H1 (cell line): Measurements from ENCODE around the gene GABRG3. TPM values are rescaled to one million over a fixed set of nuclear protein-coding genes. Genes with fewer than 3 reads are reported as not detected.

Experiments used
- CTCF ChIA-PET: fragments of 300-600 bp; sonication (Branson Sonifier 250); formaldehyde crosslinking; loops from one replicate; lab custom pipeline; 2021; ENCODE audit not compliant: partially characterized antibody; lab: Charles Lee
- POLR2A ChIA-PET: fragments of 300-600 bp; sonication (Branson Sonifier 250); formaldehyde crosslinking; loops from one replicate; lab custom pipeline; 2021; ENCODE audit warnings: inconsistent platforms; ENCODE audit not compliant: partially characterized antibody; lab: Charles Lee
- DNase-seq, 2 experiments: peaks; one replicate each; pipeline versions ENCODE4 v3.0.0 to v3.0.0-alpha.2; 2010 to 2022; ENCODE audit warnings: low spot score in 2 of 2, low read depth in 1 of 2, mixed read lengths in 1 of 2
- FAIRE-seq: peaks from 2 replicates; lab custom pipeline; 2011; peaks lifted over from hg19 to GRCh38; lab: Jason Lieb, UNC
- H2AFZ ChIP-seq: 2 replicates; pipeline ENCODE4 v1.8.1; 2012; ENCODE audit warnings: low read length, inconsistent platforms
- H2AK5ac ChIP-seq: 2 replicates; pipeline ENCODE4 v1.6.1; 2013; ENCODE audit warnings: low read depth, low read length
- H2BK120ac ChIP-seq: replicated peaks from 2 replicates; pipeline ENCODE3; 2013; ENCODE audit warnings: low read depth, low read length, inconsistent platforms
- H2BK12ac ChIP-seq: 2 replicates; pipeline ENCODE4 v1.6.1; 2013; ENCODE audit warnings: low read depth, low read length
- H2BK15ac ChIP-seq: 2 replicates; pipeline ENCODE4 v1.6.1; 2013; ENCODE audit warnings: low read length
- H2BK20ac ChIP-seq: 2 replicates; pipeline ENCODE4 v1.6.1; 2013; ENCODE audit warnings: low read length
- H2BK5ac ChIP-seq: 2 replicates; pipeline ENCODE4 v1.6.1; 2013; ENCODE audit warnings: low read depth, low read length
- H3K14ac ChIP-seq: 2 replicates; pipeline ENCODE4 v1.6.1; 2013; ENCODE audit warnings: inconsistent platforms; ENCODE audit not compliant: insufficient read length
- H3K18ac ChIP-seq: 2 replicates; pipeline ENCODE4 v1.6.1; 2013; ENCODE audit warnings: low read length; ENCODE audit errors: extremely low read depth
- H3K23ac ChIP-seq: 2 replicates; pipeline ENCODE4 v1.6.1; 2013; ENCODE audit warnings: inconsistent platforms; ENCODE audit not compliant: insufficient read length
- H3K23me2 ChIP-seq: 2 replicates; pipeline ENCODE4 v1.6.1; 2013; ENCODE audit warnings: low read depth, low read length
- H3K27ac ChIP-seq: 2 replicates; pipeline ENCODE4 v1.6.1; 2011; ENCODE audit warnings: low read depth, low read length, inconsistent platforms
- H3K27me3 ChIP-seq, 4 experiments: replicated peaks in 1 of 4; 1 replicate in 1 of 4; 2 replicates in 3 of 4; pipeline versions ENCODE4 v1.6.1 to v1.8.1; 2011 to 2013; ENCODE audit warnings: low read length in 3 of 4, mild to moderate bottlenecking in 3 of 4, inconsistent platforms in 2 of 4, mixed read lengths in 2 of 4, moderate library complexity in 1 of 4; ENCODE audit not compliant: control insufficient read depth in 3 of 4, insufficient read depth in 3 of 4; ENCODE audit errors: extremely low read depth in 1 of 4
- H3K36me3 ChIP-seq, 4 experiments: 2 replicates each; pipeline versions ENCODE4 v1.6.1 to v1.8.1; 2011 to 2013; ENCODE audit warnings: mild to moderate bottlenecking in 4 of 4, low read length in 3 of 4, moderate library complexity in 2 of 4, control low read depth in 1 of 4, inconsistent platforms in 1 of 4; ENCODE audit not compliant: insufficient read depth in 4 of 4, control insufficient read depth in 2 of 4
- H3K4ac ChIP-seq: replicated peaks from 2 replicates; pipeline ENCODE3; 2013; ENCODE audit warnings: low read length, low read depth, mixed read lengths, inconsistent platforms; ENCODE audit not compliant: insufficient read length
- H3K4me1 ChIP-seq, 4 experiments: replicated peaks in 1 of 4; 1 replicate in 1 of 4; 2 replicates in 3 of 4; pipeline versions ENCODE4 v1.6.1 to v1.8.1; 2011 to 2013; ENCODE audit warnings: low read length in 3 of 4, inconsistent platforms in 2 of 4, mixed read lengths in 1 of 4; ENCODE audit not compliant: insufficient read depth in 4 of 4, control insufficient read depth in 3 of 4
- H3K4me2 ChIP-seq, 2 experiments: 2 replicates each; pipeline versions ENCODE4 v1.6.1 to v1.8.1; 2011 to 2013; ENCODE audit warnings: low read depth in 2 of 2, low read length in 2 of 2, control low read depth in 1 of 2, inconsistent platforms in 1 of 2, mild to moderate bottlenecking in 1 of 2; ENCODE audit not compliant: insufficient read depth in 1 of 2
- H3K4me3 ChIP-seq, 4 experiments: fragments of 200-600, 300-600 bp in 1 of 4; sonication (generic), shearing (Covaris generic), sonication (Bioruptor Twin) in 1 of 4; 2 replicates each; pipeline versions ENCODE4 v1.5.1 to v1.8.1; 2011 to 2016; ENCODE audit warnings: low read length in 4 of 4, low read depth in 3 of 4, control low read depth in 2 of 4, inconsistent platforms in 2 of 4, mild to moderate bottlenecking in 2 of 4, mixed read lengths in 1 of 4, moderate library complexity in 1 of 4; ENCODE audit not compliant: insufficient read depth in 2 of 4; ENCODE audit errors: extremely low read depth in 1 of 4
- H3K56ac ChIP-seq: replicated peaks from 2 replicates; pipeline ENCODE3; 2013; ENCODE audit warnings: low read depth, mild to moderate bottlenecking, mixed read lengths, low read length, inconsistent platforms; ENCODE audit not compliant: insufficient read length
- H3K79me1 ChIP-seq: 2 replicates; pipeline ENCODE4 v1.6.1; 2013; ENCODE audit warnings: low read depth, low read length, control low read depth
- H3K79me2 ChIP-seq, 2 experiments: 2 replicates each; pipeline versions ENCODE4 v1.6.1 to v1.8.1; 2012 to 2013; ENCODE audit warnings: low read length in 2 of 2, mild to moderate bottlenecking in 2 of 2, inconsistent platforms in 1 of 2; ENCODE audit not compliant: insufficient read depth in 2 of 2, control insufficient read depth in 1 of 2
- H3K9ac ChIP-seq, 4 experiments: replicated peaks in 1 of 4; 1 replicate in 1 of 4; 2 replicates in 3 of 4; pipeline versions ENCODE4 v1.6.1 to v1.8.1; 2011 to 2013; ENCODE audit warnings: low read depth in 3 of 4, low read length in 3 of 4, control low read depth in 2 of 4, mild to moderate bottlenecking in 2 of 4, moderate library complexity in 2 of 4, inconsistent platforms in 1 of 4; ENCODE audit errors: extremely low read depth in 1 of 4
- H3K9me3 ChIP-seq, 2 experiments: 2 replicates each; pipeline versions ENCODE4 v1.6.1 to v1.8.1; 2012 to 2013; ENCODE audit warnings: mild to moderate bottlenecking in 2 of 2, moderate library complexity in 2 of 2, control low read depth in 1 of 2, inconsistent platforms in 1 of 2, low read depth in 1 of 2, low read length in 1 of 2, mixed read lengths in 1 of 2; ENCODE audit not compliant: insufficient read depth in 2 of 2
- H4K20me1 ChIP-seq, 2 experiments: replicated peaks in 1 of 2; 2 replicates each; pipeline versions ENCODE3 to v1.8.1; 2011 to 2013; ENCODE audit warnings: inconsistent platforms in 2 of 2, low read length in 2 of 2, mild to moderate bottlenecking in 1 of 2; ENCODE audit not compliant: insufficient read depth in 2 of 2, control insufficient read depth in 1 of 2
- H4K5ac ChIP-seq: 2 replicates; pipeline ENCODE4 v1.6.1; 2013; ENCODE audit warnings: low read length, low read depth, mixed read lengths, inconsistent platforms; ENCODE audit not compliant: insufficient read length
- H4K8ac ChIP-seq: 2 replicates; pipeline ENCODE4 v1.8.0; 2013; ENCODE audit warnings: mild to moderate bottlenecking, moderate library complexity, low read length, inconsistent platforms; ENCODE audit not compliant: insufficient read depth; ENCODE audit errors: extremely low read depth
- H4K91ac ChIP-seq: replicated peaks from 2 replicates; pipeline ENCODE3; 2013; ENCODE audit warnings: low read length, mixed read lengths, inconsistent platforms; ENCODE audit not compliant: insufficient read length
- E2F6 ChIP-seq: IDR thresholded peaks from 2 replicates; pipeline ENCODE4 v1.6.1; 2012; ENCODE audit warnings: inconsistent platforms
- NANOG ChIP-seq: IDR thresholded peaks from 2 replicates; pipeline ENCODE4 v1.6.1; 2011; ENCODE audit warnings: low read length, low read depth, mild to moderate bottlenecking, inconsistent platforms; ENCODE audit not compliant: insufficient read depth, poor library complexity, severe bottlenecking
- POU5F1 ChIP-seq: IDR thresholded peaks from 2 replicates; pipeline ENCODE4 v1.6.1; 2011; ENCODE audit warnings: low read depth, mild to moderate bottlenecking, low read length, moderate library complexity
- USF2 ChIP-seq: IDR thresholded peaks from 2 replicates; pipeline ENCODE4 v1.6.1; 2011; ENCODE audit warnings: low read length, improper control_type of control experiment
- YY1 ChIP-seq: IDR thresholded peaks from 2 replicates; pipeline ENCODE4 v1.6.1; 2011; ENCODE audit warnings: low read depth, mild to moderate bottlenecking, low read length
- WGBS, 2 experiments: shearing (Covaris generic) in 1 of 2; methylation state at CpG; one replicate each; pipeline versions ENCODE4 v1.1.6 to v1.1.7; 2013 to 2015; ENCODE audit warnings: low lambda C conversion rate in 2 of 2, mixed read lengths in 2 of 2, inconsistent platforms in 1 of 2, low coverage in 1 of 2, missing lambda C conversion rate in 1 of 2; ENCODE audit not compliant: insufficient replicate concordance in 2 of 2, insufficient coverage in 1 of 2, insufficient read length in 1 of 2; ENCODE audit errors: extremely low coverage in 1 of 2, missing lambda C conversion rate in 1 of 2; 5-methylcytosine and 5-hydroxymethylcytosine counted together
- polyA plus RNA-seq, 7 experiments: library from polyadenylated mRNA; depleted of rRNA in 3 of 7; stranded (reverse) in 5 of 7; unstranded in 2 of 7; fragments of >200 nt in 5 of 7; fragments of 200-250 nt in 2 of 7; gene quantifications; 1 replicate in 5 of 7; 2 replicates in 1 of 7; 4 replicates in 1 of 7; pipeline versions ENCODE4 v1.2.1 to v1.2.3, GENCODE V29; 2011 to 2013; ENCODE audit warnings: missing spikeins in 2 of 7, mixed read lengths in 2 of 7
- total RNA-seq: library from RNA; stranded (reverse); fragmentation: NEBNext Ultra II Directional; extraction: Animal tissue kit (Norgen Biotek cat#: 25700); gene quantifications from 2 replicates; pipeline ENCODE4 v1.2.1, GENCODE V29; 2021

Gene GABRG3
- total and polyA plus RNA-seq, 2 of the 8 experiments (the other 6 are each of a cell fraction or from before 2014, with no cell fraction given): 0.17 to 0.80 TPM

GRCh38 chr15:27576576-27576975, 605.6 kb downstream of the GABRG3 start:
- CTCF ChIA-PET: interaction anchor here (0.6 kb wide), 1 partner anchor 1071 kb away, joined by 3 read pairs; no protein-coding TSS in a partner anchor
- Histone ChIP-seq H3K79me1 (no peaks in the 10 kb centered on the region), H2BK120ac (no peak overlapping the region), H2AFZ (no peak overlapping the region), H4K5ac (no peak overlapping the region)
- no peak for TF ChIP-seq USF2
- no peak for TF ChIP-seq POU5F1
- no peak for TF ChIP-seq NANOG
- no peak for TF ChIP-seq E2F6
- no peak for TF ChIP-seq YY1
- TF ChIP-seq, all 59 proteins: peak for 0
- Histone ChIP-seq H3K9me3 (no peaks in the 10 kb centered on the region), H2BK15ac (no peak overlapping the region), H3K9ac (no peak overlapping the region), H3K36me3 (no peaks in the 10 kb centered on the region), H2BK12ac (no peak overlapping the region), H3K4me2 (no peak overlapping the region), H3K14ac (no peak overlapping the region), H3K56ac (no peak overlapping the region), H3K4ac (no peak overlapping the region), H3K79me2 (no peaks in the 10 kb centered on the region), H2BK20ac (no peak overlapping the region), H3K4me3 (no peak overlapping the region), H4K20me1 (no peaks in the 10 kb centered on the region), H2BK5ac (no peak overlapping the region), H3K18ac (no peak overlapping the region), H3K23ac (no peak overlapping the region), H3K27me3 (no peaks in the 10 kb centered on the region; a peak in 1 of 7 replicates), H3K23me2 (no peaks in the 10 kb centered on the region), H4K91ac (no peak overlapping the region), H3K27ac (no peak overlapping the region), H3K4me1 (no peaks in the 10 kb centered on the region), H2AK5ac (no peak overlapping the region), H4K8ac (no peak overlapping the region)
- POLR2A ChIA-PET: no interaction called here
- WGBS, 2 experiments: 43% methylated on average over 1 of the region's 1 CpG; no CpG with 5 or more reads in 1 of the 2 experiments
- DNase-seq (no peak), FAIRE-seq (no peak)
